K562 (cell line): Measurements from ENCODE around the gene NIPBL. TPM values are rescaled to one million over a fixed set of nuclear protein-coding genes. Genes with fewer than 3 reads are reported as not detected.

Source experiments
- ATAC-seq: fragments of 200-7000 bp; cut with Tn5 transposase; 3 replicates; pipeline ENCODE4 v1.9.1; 2020; ENCODE audit warnings: moderate library complexity
- BruUV-seq: library from RNA; stranded (reverse); fragments of 400-500 nt; replicated peaks from 2 replicates; lab custom pipeline; 2021; lab: Mats Ljungman, UMichigan
- CTCF ChIA-PET: fragments of 300-600 bp; formaldehyde crosslinking; extraction: SDS; loops from one replicate; lab custom pipeline; 2021; ENCODE audit warnings: low intra/inter-chr PET ratio; lab: Yijun Ruan, JAX
- POLR2A ChIA-PET: fragments of 300-600, 350-650 bp; sonication (Branson Sonifier 250); formaldehyde crosslinking; extraction: SDS; loops from one replicate; lab custom pipeline; 2021; ENCODE audit warnings: antibody characterized with exemption, inconsistent platforms; lab: Yijun Ruan, JAX
- DNase-seq, 4 experiments: peaks; one replicate each; pipeline versions ENCODE4 v3.0.0 to v3.0.0-alpha.2; 2011 to 2018; ENCODE audit warnings: low spot score in 3 of 4, mixed read lengths in 3 of 4; ENCODE audit errors: extremely low read depth in 1 of 4
- FAIRE-seq: peaks from 2 replicates; lab custom pipeline; 2011; peaks lifted over from hg19 to GRCh38; lab: Jason Lieb, UNC
- H2AFZ ChIP-seq: 2 replicates; pipeline ENCODE4 v1.6.0; 2011; ENCODE audit warnings: low read depth, low read length, control low read depth, inconsistent platforms
- H3K27ac ChIP-seq: fragments of 200-600 bp; 3 replicates; pipeline ENCODE4 v1.8.0; 2011; ENCODE audit warnings: low read depth, mild to moderate bottlenecking, control low read depth, inconsistent platforms, low read length, moderate library complexity, mixed read lengths; ENCODE audit errors: extremely low read depth
- H3K27me3 ChIP-seq, 2 experiments: fragments of 300-600 bp in 1 of 2; 2 replicates in 1 of 2; 3 replicates in 1 of 2; pipeline versions ENCODE4 v1.6.0 to v1.8.0; 2011; ENCODE audit warnings: inconsistent platforms in 2 of 2, low read length in 2 of 2, mild to moderate bottlenecking in 1 of 2, mixed read lengths in 1 of 2, moderate library complexity in 1 of 2; ENCODE audit not compliant: control insufficient read depth in 2 of 2, insufficient read depth in 2 of 2
- H3K36me3 ChIP-seq: fragments of 300-600 bp; 3 replicates; pipeline ENCODE4 v1.8.0; 2011; ENCODE audit warnings: mild to moderate bottlenecking, low read length, inconsistent platforms; ENCODE audit not compliant: control insufficient read depth, insufficient read depth
- H3K4me1 ChIP-seq, 2 experiments: fragments of 200-600 bp in 1 of 2; replicated peaks in 1 of 2; 2 replicates in 1 of 2; 3 replicates in 1 of 2; pipeline versions ENCODE4 v1.5.1 to v1.8.0; 2011; ENCODE audit warnings: inconsistent platforms in 2 of 2, low read length in 2 of 2, mild to moderate bottlenecking in 1 of 2, mixed read lengths in 1 of 2, moderate library complexity in 1 of 2; ENCODE audit not compliant: control insufficient read depth in 2 of 2, insufficient read depth in 2 of 2
- H3K4me2 ChIP-seq: 2 replicates; pipeline ENCODE4 v1.6.1; 2011; ENCODE audit warnings: low read length, control low read depth, inconsistent platforms, mixed read lengths; ENCODE audit not compliant: insufficient read depth
- H3K4me3 ChIP-seq: fragments of 200-600 bp; sonication (generic), shearing (Covaris generic); 2 replicates; pipeline ENCODE4 v1.5.1; 2016; ENCODE audit warnings: control low read depth, inconsistent platforms
- H3K79me2 ChIP-seq: fragments of 200-600 bp; 3 replicates; pipeline ENCODE4 v1.8.0; 2011; ENCODE audit warnings: low read length, inconsistent platforms; ENCODE audit not compliant: control insufficient read depth, insufficient read depth
- H3K9ac ChIP-seq, 2 experiments: 2 replicates each; pipeline versions ENCODE4 v1.6.0 to v1.6.1; 2011; ENCODE audit warnings: low read depth in 2 of 2, low read length in 2 of 2, control low read depth in 1 of 2, inconsistent platforms in 1 of 2, mild to moderate bottlenecking in 1 of 2, mixed read lengths in 1 of 2; ENCODE audit not compliant: insufficient read depth in 1 of 2
- H3K9me1 ChIP-seq: one replicate; pipeline ENCODE4 v1.6.0; 2011; ENCODE audit warnings: inconsistent platforms, mild to moderate bottlenecking, low read length, moderate library complexity; ENCODE audit not compliant: control insufficient read depth, insufficient read depth
- H3K9me3 ChIP-seq: replicated peaks from 2 replicates; pipeline ENCODE4 v1.5.1; 2011; ENCODE audit warnings: low read depth, low read length, inconsistent platforms; ENCODE audit not compliant: control insufficient read depth, insufficient read depth
- H4K20me1 ChIP-seq: replicated peaks from 2 replicates; pipeline ENCODE4 v1.6.1; 2011; ENCODE audit warnings: low read length, inconsistent platforms, mixed read lengths; ENCODE audit not compliant: control insufficient read depth, insufficient read depth
- CEBPB ChIP-seq: fragments of 450-650 bp; IDR thresholded peaks from 2 replicates; pipeline ENCODE4 v1.6.1; 2016; ENCODE audit warnings: missing genetic modification characterization, missing compliant biosample characterization
- CEBPG ChIP-seq, 3 experiments: fragments of 200-800 bp in 1 of 3; sonication (Bioruptor generic) in 1 of 3; sonication (generic) in 1 of 3; formaldehyde crosslinking in 1 of 3; IDR thresholded peaks in 2 of 3; conservative IDR thresholded peaks in 1 of 3; 2 replicates each; pipeline versions ENCODE4 v1.6.1 to v1.8.0; 2016 to 2022; ENCODE audit warnings: missing compliant biosample characterization in 2 of 3, missing genetic modification characterization in 2 of 3, mild to moderate bottlenecking in 1 of 3, missing genetic modification reagents in 1 of 3
- KAT8 ChIP-seq: fragments of 450-650 bp; IDR thresholded peaks from 2 replicates; pipeline ENCODE4 v1.6.1; 2016; ENCODE audit warnings: low read depth, mild to moderate bottlenecking
- L3MBTL2 ChIP-seq: fragments of 450-650 bp; IDR thresholded peaks from 2 replicates; pipeline ENCODE4 v1.6.1; 2016; ENCODE audit warnings: mild to moderate bottlenecking, moderate library complexity
- MEIS2 ChIP-seq: fragments of 450-650 bp; IDR thresholded peaks from 2 replicates; pipeline ENCODE4 v1.6.1; 2014; ENCODE audit warnings: mild to moderate bottlenecking; ENCODE audit not compliant: partially characterized antibody
- NR1H2 ChIP-seq: sonication (generic); formaldehyde crosslinking; IDR thresholded peaks from 2 replicates; pipeline ENCODE4 v1.4.0; 2020; ENCODE audit warnings: mild to moderate bottlenecking, missing genetic modification reagents
- NR2C2 ChIP-seq, 2 experiments: fragments of 200-800 bp in 1 of 2; sonication (Bioruptor generic) in 1 of 2; sonication (generic) in 1 of 2; formaldehyde crosslinking in 1 of 2; IDR thresholded peaks; 2 replicates each; pipeline versions ENCODE4 v1.6.1 to v1.8.0; 2016 to 2022; ENCODE audit warnings: mild to moderate bottlenecking in 1 of 2, missing compliant biosample characterization in 1 of 2, missing genetic modification characterization in 1 of 2, missing genetic modification reagents in 1 of 2
- PKNOX1 ChIP-seq: fragments of 450-650 bp; IDR thresholded peaks from 2 replicates; pipeline ENCODE4 v1.6.1; 2016
- RBFOX2 ChIP-seq: fragments of 200-400 bp; formaldehyde crosslinking; IDR thresholded peaks from 2 replicates; pipeline ENCODE4 v1.6.1; 2017; ENCODE audit warnings: low read depth, mild to moderate bottlenecking, low read length, moderate library complexity
- ZBTB11 ChIP-seq, 3 experiments: fragments of 200-800 bp in 1 of 3; fragments of 250-450 bp in 1 of 3; fragments of 450-650 bp in 1 of 3; sonication (Bioruptor Pico) in 1 of 3; sonication (Bioruptor generic) in 1 of 3; formaldehyde crosslinking in 1 of 3; IDR thresholded peaks; 2 replicates each; pipeline versions ENCODE4 v1.6.1 to v1.8.0; 2016 to 2022; ENCODE audit warnings: mild to moderate bottlenecking in 2 of 3, missing genetic modification characterization in 2 of 3, missing compliant biosample characterization in 1 of 3, moderate library complexity in 1 of 3
- ZEB2 ChIP-seq: fragments of 450-650 bp; IDR thresholded peaks from 2 replicates; pipeline ENCODE4 v1.6.1; 2016
- ZNF41 ChIP-seq: fragments of 250-450 bp; sonication (Bioruptor Pico); conservative IDR thresholded peaks from 2 replicates; pipeline ENCODE4 v1.4.0; 2020; ENCODE audit warnings: mild to moderate bottlenecking
- WGBS: fragments of 100-300 bp; shearing (Covaris generic); methylation state at CpG from one replicate; pipeline ENCODE4 v1.1.6; 2016; ENCODE audit warnings: low coverage, mixed read lengths; ENCODE audit not compliant: insufficient coverage; ENCODE audit errors: missing lambda C conversion rate; 5-methylcytosine and 5-hydroxymethylcytosine counted together
- in situ Hi-C: fragments of 300-500 bp; cut with MboI; formaldehyde crosslinking; loops from 4 replicates; pipeline ENCODE4 v1.15.0; 2018; ENCODE audit warnings: inconsistent platforms, mixed read lengths
- intact Hi-C: fragments of 100-400 bp; cut with micrococcal nuclease; formaldehyde crosslinking; loops from 2 replicates; pipeline ENCODE4 v1.14.2; 2022
- polyA plus RNA-seq, 8 experiments: library from polyadenylated mRNA; depleted of rRNA in 4 of 8; stranded (reverse) in 5 of 8; unstranded in 3 of 8; fragments of >200 nt; fragmentation: Nextera tagmentation in 2 of 8; fragmentation: Illumina TruSeq in 1 of 8; extraction: Ambion mirVana in 2 of 8; extraction: Trizol in 1 of 8; gene quantifications; 2 replicates each; pipeline versions ENCODE4 v1.2.1 to v1.2.3, GENCODE V29; 2011 to 2014; ENCODE audit warnings: inconsistent platforms in 1 of 8, missing spikeins in 1 of 8
- total RNA-seq, 7 experiments: library from RNA; depleted of rRNA in 6 of 7; stranded (reverse); fragments of >200 nt in 6 of 7; fragmentation: Illumina TruSeq in 2 of 7; extraction: Trizol in 2 of 7; gene quantifications; 2 replicates each; pipeline versions ENCODE4 v1.2.1 to v1.2.3, GENCODE V29; 2011 to 2021; ENCODE audit warnings: low replicate concordance in 1 of 7

NIPBL gene
- total and polyA plus RNA-seq, 9 of the 15 experiments (the other 6 are each of a cell fraction or from before 2014, with no cell fraction given) = 12.9 to 56.7 (median 38.9) TPM

GRCh38 chr5:36879274-36880033, 2.9 kb downstream of the NIPBL start (continued):
- TF ChIP-seq RBFOX2 = peak; percentile 4
- TF ChIP-seq, all 486 proteins: peak for 2

- FAIRE-seq = peak; percentile 65
- peak in 2 of 4 experiments; percentile 42 to 60 for DNase-seq
- TF ChIP-seq ZEB2 = 0 out of 2 replicates have a peak, but pooled peaks have one; percentile 14
- peak; percentile 32; the same call in 1 of the 2 replicates for TF ChIP-seq L3MBTL2
- TF ChIP-seq MEIS2 = peak; percentile 96
- no peak for TF ChIP-seq NR2C2 (CRISPR knock-in tag; IDR thresholded peaks at IDR 0.05)
- peak; percentile 58; the same call in 1 of the 2 replicates for TF ChIP-seq NR2C2 (tag; IDR thresholded peaks at IDR 0.05)
- TF ChIP-seq ZNF41 (CRISPR knock-in tag) = no peak
- TF ChIP-seq NR1H2 (CRISPR knock-in tag) = no peak
- TF ChIP-seq ZBTB11 (CRISPR knock-in tag; IDR thresholded peaks at IDR 0.05) = no peak
- TF ChIP-seq PKNOX1 = peak; percentile 82
- no peak for TF ChIP-seq CEBPG (CRISPR knock-in tag; IDR thresholded peaks at IDR 0.05)
- TF ChIP-seq CEBPG (tag; conservative IDR thresholded peaks at IDR 0.05 in 1 of 2, IDR thresholded peaks at IDR 0.05 in 1 of 2) = peak; percentile 87 to 90
- no peak for TF ChIP-seq KAT8
- peak; percentile 81 for TF ChIP-seq CEBPB (tag)
These were observed 4.2 kb downstream of the NIPBL start for GRCh38 chr5:36880761-36881160.

More at GRCh38 chr5:36880761-36881160, 4.2 kb downstream of the NIPBL start:
- ChIA-PET CTCF (no interaction called here), POLR2A (interaction anchor here (0.8 kb wide), 1 partner anchor 14 kb away, joined by 3 read pairs; no protein-coding TSS in a partner anchor)
- in situ Hi-C loops (no loop called here), intact Hi-C loops (loop anchor here (2.0 kb wide), 1 partner anchor 64 kb away; no protein-coding TSS in a partner anchor)
- H3K4me3 ChIP-seq = peak overlapping the region; percentile 14; the same call in 1 of the 2 replicates
- peaks cover 18 to 19% of the 10 kb centered on the region in 2 experiments for H3K4me1 ChIP-seq
- 0 out of 2 replicates have a peak, but pooled peaks cover 5% of the 10 kb centered on the region for H4K20me1 ChIP-seq
- H3K4me2 ChIP-seq = peak overlapping the region; percentile 67
- H3K9me3 ChIP-seq = no peaks in the 10 kb centered on the region
- H3K27me3 ChIP-seq = no peaks in the 10 kb centered on the region
- no TSS peak for BruUV-seq
- peaks cover 5% of the 10 kb centered on the region; the same call in 2 of the 3 replicates for H3K36me3 ChIP-seq
- peaks cover 99% of the 10 kb centered on the region for H3K79me2 ChIP-seq
- peak overlapping the region in 1 of 2 experiments; percentile 87; a peak in 3 of 4 replicates for H3K9ac ChIP-seq
- no peaks in the 10 kb centered on the region for H3K9me1 ChIP-seq
- no peak overlapping the region for H2AFZ ChIP-seq
- peak overlapping the region; percentile 57 for H3K27ac ChIP-seq
- WGBS = 0% methylated on average over 3 of the region's 3 CpGs
- peak; percentile 62 for ATAC-seq
